GM21390 (cell line): ENCODE measurements around the gene TAF1B.
A peak's percentile ranks its signal among the peaks of the same experiment; 100 is the strongest.
"Not testable (repeated sequence)": the region's sequence is repeated elsewhere in the genome, so short reads cannot be mapped to it uniquely, and the experiment has no call there.

ENCODE experiments used
- ATAC-seq: cut with Tn5 transposase; IDR thresholded peaks from one replicate; pipeline ENCODE4 v1.9.1; 2021; ENCODE audit not compliant: unreplicated experiment

The TAF1B gene

GRCh38 chr2:9879455-9880194 is 36.4 kb downstream of the TAF1B start:
- ATAC-seq: no peak

- ATAC-seq: no peak
These were observed 40.6 kb downstream of the TAF1B start for GRCh38 chr2:9883897-9884296.

- no peak for ATAC-seq
These were observed 41.2 kb downstream of the TAF1B start for GRCh38 chr2:9884436-9884835.

GRCh38 chr2:9885036-9885684 is 41.9 kb downstream of the TAF1B start:
- ATAC-seq: no peak

- ATAC-seq: no peak
These were observed 44.2 kb downstream of the TAF1B start for GRCh38 chr2:9887513-9887912.

- ATAC-seq: no peak
These were observed 46.6 kb downstream of the TAF1B start for GRCh38 chr2:9889812-9890261.

- no peak for ATAC-seq
These were observed 49.0 kb downstream of the TAF1B start for GRCh38 chr2:9892236-9892635.

GRCh38 chr2:9895669-9896590 is 52.7 kb downstream of the TAF1B start:
- no peak for ATAC-seq

GRCh38 chr2:9897331-9897737 is 54.1 kb downstream of the TAF1B start:
- peak; percentile 75 for ATAC-seq

GRCh38 chr2:9897846-9898245 is 54.6 kb downstream of the TAF1B start:
- ATAC-seq: no peak

- no peak for ATAC-seq
These were observed 62.1 kb downstream of the TAF1B start for GRCh38 chr2:9905413-9905812.

- no peak for ATAC-seq
These were observed 64.1 kb downstream of the TAF1B start for GRCh38 chr2:9907402-9907801.

GRCh38 chr2:9908639-9909038 is 65.4 kb downstream of the TAF1B start:
- no peak for ATAC-seq

GRCh38 chr2:9909106-9909505 is 65.8 kb downstream of the TAF1B start:
- no peak for ATAC-seq

- no peak for ATAC-seq
These were observed 67.4 kb downstream of the TAF1B start for GRCh38 chr2:9910699-9911098.

GRCh38 chr2:9912468-9912867 is 69.2 kb downstream of the TAF1B start:
- ATAC-seq: no peak

GRCh38 chr2:9914384-9915065 is 71.3 kb downstream of the TAF1B start:
- peak; percentile 99 for ATAC-seq

GRCh38 chr2:9918275-9918674 is 75.0 kb downstream of the TAF1B start:
- no peak for ATAC-seq

- ATAC-seq: no peak
These were observed 76.2 kb downstream of the TAF1B start for GRCh38 chr2:9919512-9919911.

- not testable (repeated sequence) for ATAC-seq
These were observed 83.7 kb downstream of the TAF1B start for GRCh38 chr2:9927020-9927419.

- no peak for ATAC-seq
These were observed 94.0 kb downstream of the TAF1B start for GRCh38 chr2:9937258-9937657.
